IMR-90 (cell line): ENCODE data around the gene SNX1. TPM values are rescaled to one million over a fixed set of nuclear protein-coding genes. Genes with fewer than 3 reads are reported as not detected.
A peak's percentile ranks its signal among the peaks of the same experiment; 100 is the strongest.

Experiments
- ATAC-seq: fragments of 200-7000 bp; cut with Tn5 transposase; 2 replicates; pipeline ENCODE4 v1.9.1; 2020; ENCODE audit warnings: low read depth, mild to moderate bottlenecking, moderate library complexity
- BruUV-seq: library from RNA; stranded (reverse); fragments of 400-500 nt; replicated peaks from 2 replicates; lab custom pipeline; 2021; lab: Mats Ljungman, UMichigan
- CTCF ChIA-PET: fragments of 300-600 bp; formaldehyde crosslinking; extraction: SDS; loops from one replicate; lab custom pipeline; 2021; ENCODE audit warnings: antibody characterized with exemption; lab: Yijun Ruan, JAX
- POLR2A ChIA-PET: fragments of 300-600 bp; sonication (Branson Sonifier 250); formaldehyde crosslinking; loops from one replicate; lab custom pipeline; 2022; ENCODE audit warnings: antibody characterized with exemption; ENCODE audit not compliant: unreplicated experiment; lab: Charles Lee
- DNase-seq: peaks from one replicate; pipeline ENCODE4 v3.0.0; 2013
- H2AFZ ChIP-seq: replicated peaks from 2 replicates; pipeline ENCODE3; 2013; ENCODE audit warnings: low read length, mild to moderate bottlenecking; ENCODE audit not compliant: poor library complexity
- H2AK5ac ChIP-seq: 2 replicates; pipeline ENCODE4 v1.6.1; 2013; ENCODE audit warnings: low read depth, low read length, inconsistent platforms
- H2AK9ac ChIP-seq: replicated peaks from 2 replicates; pipeline ENCODE3; 2013; ENCODE audit warnings: mild to moderate bottlenecking, low read depth, low read length, moderate library complexity; ENCODE audit not compliant: poor library complexity
- H2BK120ac ChIP-seq: 2 replicates; pipeline ENCODE4 v1.6.1; 2013; ENCODE audit warnings: low read depth, low read length, inconsistent platforms
- H2BK15ac ChIP-seq: 3 replicates; pipeline ENCODE4 v1.6.1; 2013; ENCODE audit warnings: low read depth, low read length, inconsistent platforms
- H2BK20ac ChIP-seq: 2 replicates; pipeline ENCODE4 v1.6.1; 2013; ENCODE audit warnings: low read depth, mild to moderate bottlenecking, inconsistent platforms, low read length, moderate library complexity
- H2BK5ac ChIP-seq: 2 replicates; pipeline ENCODE4 v1.6.1; 2013; ENCODE audit warnings: mild to moderate bottlenecking, low read depth, low read length, inconsistent platforms; ENCODE audit not compliant: poor library complexity, severe bottlenecking
- H3K14ac ChIP-seq: replicated peaks from 2 replicates; pipeline ENCODE4 v1.6.1; 2013; ENCODE audit warnings: low read depth, low read length, inconsistent platforms
- H3K18ac ChIP-seq: 2 replicates; pipeline ENCODE4 v1.6.1; 2013; ENCODE audit warnings: low read depth, low read length, control low read depth
- H3K23ac ChIP-seq: 2 replicates; pipeline ENCODE4 v1.6.1; 2013; ENCODE audit warnings: low read depth, low read length, inconsistent platforms
- H3K27ac ChIP-seq: 2 replicates; pipeline ENCODE4 v1.5.1; 2013; ENCODE audit warnings: mild to moderate bottlenecking, control low read depth, low read length; ENCODE audit not compliant: insufficient read depth
- H3K27me3 ChIP-seq: 2 replicates; pipeline ENCODE4 v1.6.1; 2013; ENCODE audit warnings: low read length; ENCODE audit not compliant: control insufficient read depth, insufficient read depth
- H3K36me3 ChIP-seq: 2 replicates; pipeline ENCODE4 v1.6.1; 2013; ENCODE audit warnings: low read length, mixed read lengths; ENCODE audit not compliant: control insufficient read depth, insufficient read depth
- H3K4ac ChIP-seq: 2 replicates; pipeline ENCODE4 v1.6.1; 2013; ENCODE audit warnings: low read depth, low read length, inconsistent platforms
- H3K4me1 ChIP-seq: 2 replicates; pipeline ENCODE4 v1.6.1; 2013; ENCODE audit warnings: low read length, mixed read lengths; ENCODE audit not compliant: control insufficient read depth, insufficient read depth
- H3K4me2 ChIP-seq: 2 replicates; pipeline ENCODE4 v1.6.1; 2013; ENCODE audit warnings: low read depth, mild to moderate bottlenecking, control low read depth, low read length, moderate library complexity
- H3K4me3 ChIP-seq: 2 replicates; pipeline ENCODE4 v1.5.1; 2013; ENCODE audit warnings: low read depth, mild to moderate bottlenecking, control low read depth, low read length, moderate library complexity; ENCODE audit not compliant: insufficient read depth
- H3K56ac ChIP-seq: 2 replicates; pipeline ENCODE4 v1.6.1; 2013; ENCODE audit warnings: low read length, inconsistent platforms; ENCODE audit not compliant: insufficient read depth; ENCODE audit errors: extremely low read depth
- H3K79me1 ChIP-seq, 2 experiments: 2 replicates each; pipeline ENCODE4 v1.6.1; 2013; ENCODE audit warnings: low read length in 2 of 2, inconsistent platforms in 1 of 2, low read depth in 1 of 2
- H3K9ac ChIP-seq: 2 replicates; pipeline ENCODE4 v1.6.1; 2013; ENCODE audit warnings: low read depth, low read length, control low read depth
- H3K9me1 ChIP-seq: 2 replicates; pipeline ENCODE4 v1.6.1; 2013; ENCODE audit warnings: low read length, inconsistent platforms; ENCODE audit not compliant: insufficient read depth
- H3K9me3 ChIP-seq: 2 replicates; pipeline ENCODE4 v1.6.1; 2013; ENCODE audit warnings: low read length; ENCODE audit not compliant: control insufficient read depth, insufficient read depth
- H4K20me1 ChIP-seq: 2 replicates; pipeline ENCODE4 v1.6.1; 2013; ENCODE audit warnings: low read length, inconsistent platforms; ENCODE audit not compliant: insufficient read depth
- H4K5ac ChIP-seq: 2 replicates; pipeline ENCODE4 v1.6.1; 2013; ENCODE audit warnings: mild to moderate bottlenecking, low read depth, low read length, control low read depth
- H4K8ac ChIP-seq, 2 experiments: 2 replicates each; pipeline ENCODE4 v1.6.1; 2013; ENCODE audit warnings: low read depth in 2 of 2, low read length in 2 of 2, control low read depth in 1 of 2, inconsistent platforms in 1 of 2
- H4K91ac ChIP-seq: 2 replicates; pipeline ENCODE4 v1.6.1; 2013; ENCODE audit warnings: low read depth, low read length, inconsistent platforms; ENCODE audit not compliant: insufficient read depth
- CTCF ChIP-seq: conservative IDR thresholded peaks from 2 replicates; pipeline ENCODE4 v1.5.1; 2012; ENCODE audit warnings: mild to moderate bottlenecking, low read depth, low read length, improper control_type of control experiment
- POLR2A ChIP-seq: IDR thresholded peaks from 2 replicates; pipeline ENCODE4 v1.6.1; 2012; ENCODE audit warnings: mild to moderate bottlenecking, low read depth, low read length
- WGBS, 2 experiments: methylation state at CpG; one replicate each; pipeline versions ENCODE4 v1.1.5 to v1.1.7; 2013; ENCODE audit warnings: missing lambda C conversion rate in 2 of 2; ENCODE audit not compliant: insufficient read length in 1 of 2; ENCODE audit errors: extremely low coverage in 2 of 2; 5-methylcytosine and 5-hydroxymethylcytosine counted together
- dilution Hi-C: fragments of 300-500 bp; cut with HindIII; formaldehyde crosslinking; loops from one replicate; pipeline ENCODE4 v1.14.3; 2018; ENCODE audit warnings: low sequenced_read_pairs; ENCODE audit not compliant: unreplicated experiment
- in situ Hi-C: fragments of 300-500 bp; cut with MboI; formaldehyde crosslinking; loops from 3 replicates; pipeline ENCODE4 v1.14.3; 2019; ENCODE audit warnings: low sequenced_read_pairs, inconsistent platforms, mixed read lengths
- intact Hi-C: fragments of 100-400 bp; cut with micrococcal nuclease; formaldehyde crosslinking; loops from 2 replicates; pipeline ENCODE4 v1.10.0; 2022
- polyA plus RNA-seq, 3 experiments: library from polyadenylated mRNA; depleted of rRNA; stranded (reverse); fragments of >200 nt; gene quantifications; 2 replicates each; pipeline ENCODE4 v1.2.3, GENCODE V29; 2012; ENCODE audit warnings: low replicate concordance in 1 of 3
- total RNA-seq: library from RNA; depleted of rRNA; stranded (reverse); fragments of >200 nt; gene quantifications from 2 replicates; pipeline ENCODE4 v1.2.3, GENCODE V29; 2012

The SNX1 gene
- total and polyA plus RNA-seq, 2 of the 4 experiments (the other 2 are of a cell fraction): 35.3 to 72.3 TPM

GRCh38 chr15:64096668-64097384, 1.0 kb downstream of the SNX1 start:
- Histone ChIP-seq H2AK5ac (no peak overlapping the region), H3K4me1 (0 out of 2 replicates have a peak, but pooled peaks cover 1% of the 10 kb centered on the region), H3K56ac (peak overlapping the region; percentile 63; the same call in 1 of the 2 replicates), H3K79me1 (peaks cover 26 to 78% of the 10 kb centered on the region in 2 experiments), H3K4me3 (peak overlapping the region; percentile 92), H2BK5ac (no peak overlapping the region), H2BK20ac (no peak overlapping the region), H2AFZ (peak overlapping the region; percentile 23), H4K91ac (no peak overlapping the region), H3K9me3 (no peaks in the 10 kb centered on the region), H3K36me3 (no peaks in the 10 kb centered on the region), H3K9ac (peak overlapping the region; percentile 72), H3K4ac (peak overlapping the region; percentile 49; the same call in 1 of the 2 replicates), H3K27ac (peak overlapping the region; percentile 84), H4K5ac (no peak overlapping the region), H3K4me2 (peak overlapping the region; percentile 97), H3K14ac (no peak overlapping the region; the same call in 1 of the 2 replicates), H4K20me1 (peaks cover 50% of the 10 kb centered on the region), H4K8ac (0 out of 4 replicates have a peak overlapping the region, but pooled peaks of 1 of the 2 experiments have one; percentile 78), H3K23ac (peak overlapping the region; percentile 63), H3K9me1 (peaks cover 7% of the 10 kb centered on the region; the same call in 1 of the 2 replicates), H3K27me3 (no peaks in the 10 kb centered on the region), H2BK120ac (no peak overlapping the region), H2BK15ac (no peak overlapping the region), H3K18ac (no peak overlapping the region), H2AK9ac (peak overlapping the region; percentile 90)
- ChIA-PET CTCF (no interaction called here), POLR2A (no interaction called here)
- no CpG with 5 or more reads among the region's 16 CpGs for WGBS, 2 experiments
- intact Hi-C loops: no loop called here
- no TSS peak for BruUV-seq
- dilution Hi-C loops: no loop called here
- DNase-seq (peak; percentile 43), ATAC-seq (no peak)
- in situ Hi-C loops: no loop called here
- TF ChIP-seq CTCF: 0 out of 2 replicates have a peak, but pooled peaks have one; percentile 19
- no peak for TF ChIP-seq POLR2A
